Measurements from ENCODE around the gene CD63.

CD63 gene

GRCh38 chr12:55694188-55694515 lies 34.7 kb downstream of the CD63 start:
- H3K4me1 ChIP-seq (ENCODE audit: insufficient read depth, poor library complexity, severe bottlenecking), result no peaks in the 10 kb centered on the region
- TF ChIP-seq CTCF (IDR thresholded peaks at IDR 0.05; ENCODE audit: poor library complexity, severe bottlenecking), result no peak
- H3K27me3 ChIP-seq (ENCODE audit: insufficient read depth, poor library complexity, severe bottlenecking), result no peaks in the 10 kb centered on the region
- H3K27ac ChIP-seq (ENCODE audit: poor library complexity, severe bottlenecking), result no peak overlapping the region
- no peak for DNase-seq (ENCODE audit: low spot score)
- ATAC-seq (ENCODE audit: low read depth), result no peak
- no peak overlapping the region for H3K4me3 ChIP-seq (ENCODE audit: severe bottlenecking)
- H3K36me3 ChIP-seq (ENCODE audit: low read depth), result no peaks in the 10 kb centered on the region
- no peaks in the 10 kb centered on the region for H3K9me3 ChIP-seq (ENCODE audit: severe bottlenecking)

GRCh38 chr12:55693323-55694187 lies 35.3 kb downstream of the CD63 start:
- ATAC-seq (ENCODE audit: low read depth), result no peak
- no peak for TF ChIP-seq CTCF (IDR thresholded peaks at IDR 0.05; ENCODE audit: poor library complexity, severe bottlenecking)

GRCh38 chr12:55692631-55693322 lies 36.0 kb downstream of the CD63 start:
- no peak overlapping the region for H3K27ac ChIP-seq (ENCODE audit: poor library complexity, severe bottlenecking)
- no peaks in the 10 kb centered on the region for H3K9me3 ChIP-seq (ENCODE audit: severe bottlenecking)
- DNase-seq (ENCODE audit: low spot score), result no peak
- no peaks in the 10 kb centered on the region for H3K4me1 ChIP-seq (ENCODE audit: insufficient read depth, poor library complexity, severe bottlenecking)
- ATAC-seq (ENCODE audit: low read depth), result no peak
- H3K36me3 ChIP-seq (ENCODE audit: low read depth), result no peaks in the 10 kb centered on the region
- no peak for TF ChIP-seq CTCF (IDR thresholded peaks at IDR 0.05; ENCODE audit: poor library complexity, severe bottlenecking)
- no peaks in the 10 kb centered on the region for H3K27me3 ChIP-seq (ENCODE audit: insufficient read depth, poor library complexity, severe bottlenecking)
- no peak overlapping the region for H3K4me3 ChIP-seq (ENCODE audit: severe bottlenecking)

More at GRCh38 chr12:55693323-55694187, 35.3 kb downstream of the CD63 start:
- H3K27me3 ChIP-seq (ENCODE audit: insufficient read depth, poor library complexity, severe bottlenecking), result no peaks in the 10 kb centered on the region
- no peak overlapping the region for H3K27ac ChIP-seq (ENCODE audit: poor library complexity, severe bottlenecking)
- no peaks in the 10 kb centered on the region for H3K4me1 ChIP-seq (ENCODE audit: insufficient read depth, poor library complexity, severe bottlenecking)
- DNase-seq (ENCODE audit: low spot score), result no peak
- no peaks in the 10 kb centered on the region for H3K36me3 ChIP-seq (ENCODE audit: low read depth)
- H3K4me3 ChIP-seq (ENCODE audit: severe bottlenecking), result no peak overlapping the region
- H3K9me3 ChIP-seq (ENCODE audit: severe bottlenecking), result no peaks in the 10 kb centered on the region

GRCh38 chr12:55688716-55689655 lies 39.8 kb downstream of the CD63 start:
- Histone ChIP-seq H3K36me3 (ENCODE audit: low read depth) (no peaks in the 10 kb centered on the region), H3K4me3 (ENCODE audit: severe bottlenecking) (no peak overlapping the region), H3K4me1 (ENCODE audit: insufficient read depth, poor library complexity, severe bottlenecking) (no peaks in the 10 kb centered on the region), H3K9me3 (ENCODE audit: severe bottlenecking) (no peaks in the 10 kb centered on the region), H3K27me3 (ENCODE audit: insufficient read depth, poor library complexity, severe bottlenecking) (no peaks in the 10 kb centered on the region), H3K27ac (ENCODE audit: poor library complexity, severe bottlenecking) (no peak overlapping the region)
- TF ChIP-seq CTCF (IDR thresholded peaks at IDR 0.05; ENCODE audit: poor library complexity, severe bottlenecking), result no peak
- DNase-seq (ENCODE audit: low spot score) (no peak), ATAC-seq (ENCODE audit: low read depth) (no peak)

Data from RWPE2 (cell line).